ENCODE measurements around the gene ZNF844. TPM values are rescaled to one million over a fixed set of nuclear protein-coding genes. Genes with fewer than 3 reads are reported as not detected.
"Not testable (repeated sequence)": the region's sequence is repeated elsewhere in the genome, so short reads cannot be mapped to it uniquely, and the experiment has no call there.

ZNF844 gene
- total RNA-seq, 1 experiment from 2014 or later, result 3.9 TPM

DNA sequence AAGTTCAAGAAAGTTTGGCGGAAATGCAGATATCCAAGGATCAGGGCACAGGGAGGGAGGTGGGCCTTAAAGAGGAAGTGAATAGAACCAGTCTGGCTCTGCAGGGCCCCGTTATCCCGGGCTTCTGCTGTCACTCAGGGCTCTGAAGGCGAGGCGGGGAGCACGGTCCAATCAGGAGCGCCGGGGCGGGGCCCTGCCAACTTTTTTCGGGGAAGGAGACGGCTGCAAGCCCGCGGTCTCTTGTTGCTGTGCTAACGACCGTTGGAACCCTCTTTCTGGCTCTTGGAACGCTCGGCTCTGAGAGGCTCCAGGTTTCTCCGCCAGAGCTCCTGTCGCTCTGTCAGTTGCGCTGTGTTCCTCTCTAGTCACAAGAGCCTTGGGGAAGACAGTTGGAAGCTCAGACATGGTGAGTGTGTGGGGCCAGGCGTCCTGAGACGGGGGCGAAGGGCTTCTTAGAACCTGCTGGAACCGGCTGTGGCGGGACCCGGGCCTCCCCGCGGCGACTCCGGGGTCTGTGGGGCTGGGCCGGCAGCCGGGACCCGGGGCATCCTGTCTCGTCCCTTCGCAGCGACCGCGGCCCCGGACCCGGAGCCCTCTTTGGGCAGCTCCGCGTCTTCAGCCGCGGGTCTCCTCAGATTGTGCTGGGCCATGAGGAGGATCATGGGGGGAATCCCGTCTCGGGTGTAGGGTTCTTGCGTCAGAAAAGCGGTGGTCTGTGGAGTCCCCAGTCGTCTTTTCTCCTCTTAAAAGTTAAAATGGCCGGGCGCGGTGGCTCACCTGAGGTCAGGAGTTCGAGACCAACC lies 27.7 kb downstream of the ZNF844 start:
- peak; percentile 86 for DNase-seq (ENCODE audit: low read depth)

DNA sequence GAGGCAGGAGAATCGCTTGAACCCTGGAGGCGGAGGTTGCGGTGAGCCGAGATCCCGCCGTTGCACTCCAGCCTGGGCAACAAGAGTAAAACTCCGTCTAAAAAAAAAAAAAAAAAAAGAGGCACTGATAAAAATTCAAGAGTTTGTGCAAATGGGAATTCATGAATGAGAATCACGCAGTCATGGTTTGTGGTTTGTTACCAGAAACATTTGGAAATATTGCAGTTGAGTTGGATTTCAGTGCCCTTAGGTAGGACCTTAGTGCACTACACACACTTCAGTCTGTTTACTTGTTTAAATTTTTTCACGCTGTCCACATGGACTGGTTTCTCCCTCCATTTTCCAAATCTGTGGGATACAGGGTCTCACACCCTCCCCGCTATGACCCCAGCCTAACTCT lies 28.4 kb downstream of the ZNF844 start:
- peak; percentile 31 for DNase-seq (ENCODE audit: low read depth)

- no peak for DNase-seq (ENCODE audit: low read depth)
These were observed 29.2 kb downstream of the ZNF844 start for GRCh38 chr19:12093777-12094176.

DNA sequence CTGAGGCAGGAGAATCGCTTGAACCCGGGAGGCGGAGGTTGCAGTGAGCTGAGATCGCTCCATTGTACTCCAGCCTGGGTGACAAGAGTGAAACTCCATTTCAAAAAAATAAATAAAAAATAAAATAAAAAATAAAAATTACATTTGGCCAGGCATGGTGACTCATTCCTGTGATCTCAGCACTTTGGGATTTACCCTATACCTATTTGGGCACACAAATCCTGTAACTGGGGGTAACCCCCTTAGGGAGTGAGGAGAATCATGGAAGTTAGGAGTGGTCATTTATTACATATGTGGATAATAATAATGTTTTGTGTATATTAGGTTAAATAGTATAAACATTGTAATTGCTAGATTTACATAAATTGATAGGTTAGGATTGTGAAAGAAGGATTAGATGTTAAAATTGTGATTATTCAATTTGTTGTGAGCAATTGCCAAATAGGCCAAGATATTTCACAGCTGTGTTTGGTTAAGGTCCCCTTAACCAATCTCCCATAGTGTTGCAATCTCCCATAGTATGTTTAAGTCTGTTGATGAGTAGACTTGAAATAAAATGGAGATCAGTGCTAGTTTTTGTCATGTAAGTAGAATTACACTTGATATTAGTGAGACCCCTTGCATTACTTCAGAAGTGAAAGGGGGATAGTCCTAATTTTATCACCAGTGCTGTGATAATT lies 30.7 kb downstream of the ZNF844 start:
- DNase-seq (ENCODE audit: low read depth), result peak; percentile 29

DNA sequence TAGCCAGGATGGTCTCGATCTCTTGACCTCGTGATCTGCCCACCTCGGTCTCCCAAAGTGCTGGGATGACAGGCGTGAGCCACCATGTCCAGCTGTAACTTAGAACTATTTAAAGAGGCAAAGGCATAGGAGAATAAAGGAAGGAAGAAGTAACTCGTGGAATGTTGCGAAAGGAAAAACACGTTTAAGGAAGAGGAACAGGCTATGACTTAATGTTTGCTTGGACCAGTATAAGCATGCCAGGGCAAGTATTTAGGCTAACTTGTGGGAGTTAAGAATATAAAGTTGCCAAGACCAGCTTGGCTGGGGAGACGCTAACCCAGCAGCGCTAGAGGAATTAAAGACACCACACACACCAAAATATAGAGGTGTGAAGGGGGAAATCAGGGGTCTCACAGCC lies 33.5 kb downstream of the ZNF844 start:
- DNase-seq (ENCODE audit: low read depth), result no peak

GRCh38 chr19:12103909-12104308 lies 39.4 kb downstream of the ZNF844 start:
- not testable (repeated sequence) for DNase-seq (ENCODE audit: low read depth)

DNA sequence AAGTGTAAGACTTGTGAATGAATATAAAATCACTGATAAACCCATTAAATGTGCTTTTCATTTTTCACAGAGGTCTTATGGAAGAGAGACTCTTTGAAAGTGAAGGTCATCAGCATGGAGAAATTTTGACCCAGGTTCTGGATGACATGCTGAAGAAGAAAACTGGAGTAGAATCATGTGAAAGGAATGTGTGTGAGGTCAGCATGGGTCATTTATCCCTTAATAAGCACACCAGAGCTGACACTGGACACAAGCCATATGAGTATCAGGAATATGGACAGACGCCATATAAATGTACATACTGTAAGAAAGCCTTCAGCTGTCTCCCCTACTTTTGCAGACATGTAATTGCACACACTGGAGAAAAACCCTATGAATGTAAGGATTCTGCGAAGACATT lies 46.6 kb downstream of the ZNF844 start:
- peak; percentile 45 for DNase-seq (ENCODE audit: low read depth)

GRCh38 chr19:12111943-12112637 lies 47.6 kb downstream of the ZNF844 start:
- no peak for DNase-seq (ENCODE audit: low read depth)

- no peak for DNase-seq (ENCODE audit: low read depth)
These were observed 48.2 kb downstream of the ZNF844 start for GRCh38 chr19:12112701-12113100.

GRCh38 chr19:12113121-12113520 lies 48.6 kb downstream of the ZNF844 start:
- no peak for DNase-seq (ENCODE audit: low read depth)

GRCh38 chr19:12117201-12117970 lies 52.9 kb downstream of the ZNF844 start:
- DNase-seq (ENCODE audit: low read depth), result no peak

DNA sequence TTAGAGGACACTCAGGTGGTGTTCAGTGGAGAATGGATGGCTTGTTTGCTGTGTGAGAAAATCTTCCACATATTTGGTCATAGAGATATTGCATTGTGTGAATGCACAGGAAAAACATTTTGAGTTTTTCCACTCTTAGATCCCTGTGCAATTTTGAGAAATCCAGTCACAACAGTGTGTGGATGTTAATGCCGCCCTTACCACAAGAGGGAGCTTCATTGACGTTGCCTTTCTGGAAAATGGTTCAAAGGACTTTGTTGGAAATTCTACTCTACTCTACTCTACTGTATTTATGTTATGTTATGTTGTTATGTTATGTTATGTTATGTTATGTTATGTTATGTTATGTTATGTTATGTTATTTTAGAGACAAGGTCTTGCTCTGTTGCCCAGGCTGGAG lies 62.2 kb downstream of the ZNF844 start:
- no peak for DNase-seq (ENCODE audit: low read depth)

Other genes starting within 250 kb of the ZNF844 start
- 9.4 and 18.3 TPM in 2 replicates for gene ZNF439, start 216.0 kb upstream of the ZNF844 start, total RNA-seq (2014; rRNA removed; shearing (Covaris generic))
- gene ZNF69, start 176.9 kb upstream of the ZNF844 start, total RNA-seq (2014; rRNA removed; shearing (Covaris generic)), result 1.1 and 5.4 TPM in 2 replicates
- gene ZNF700, start 139.6 kb upstream of the ZNF844 start, total RNA-seq (2014; rRNA removed; shearing (Covaris generic)), result 7.7 and 16.4 TPM in 2 replicates
- 0.76 and 2.4 TPM in 2 replicates for gene ZNF763, start 99.7 kb upstream of the ZNF844 start, total RNA-seq (2014; rRNA removed; shearing (Covaris generic))
- gene ZNF433, start 29.1 kb upstream of the ZNF844 start, total RNA-seq (2014; rRNA removed; shearing (Covaris generic)), result 3.4 and 7.4 TPM in 2 replicates
- gene ZNF878, start 11.8 kb upstream of the ZNF844 start, total RNA-seq (2014; rRNA removed; shearing (Covaris generic)), result 0.74 and 1.1 TPM in 2 replicates
- gene ZNF20, start 75.6 kb downstream of the ZNF844 start, total RNA-seq (2014; rRNA removed; shearing (Covaris generic)), result 1.6 and 12.0 TPM in 2 replicates
- gene ZNF625, start 92.0 kb downstream of the ZNF844 start, total RNA-seq (2014; rRNA removed; shearing (Covaris generic)), result 6.6 and 17.6 TPM in 2 replicates
- 5.8 and 9.7 TPM in 2 replicates for gene ZNF136, start 98.4 kb downstream of the ZNF844 start, total RNA-seq (2014; rRNA removed; shearing (Covaris generic))
- 4.2 and 11.5 TPM in 2 replicates for gene ZNF44, start 230.2 kb downstream of the ZNF844 start, total RNA-seq (2014; rRNA removed; shearing (Covaris generic))